ENCODE data around the gene C11orf52.

DNA sequence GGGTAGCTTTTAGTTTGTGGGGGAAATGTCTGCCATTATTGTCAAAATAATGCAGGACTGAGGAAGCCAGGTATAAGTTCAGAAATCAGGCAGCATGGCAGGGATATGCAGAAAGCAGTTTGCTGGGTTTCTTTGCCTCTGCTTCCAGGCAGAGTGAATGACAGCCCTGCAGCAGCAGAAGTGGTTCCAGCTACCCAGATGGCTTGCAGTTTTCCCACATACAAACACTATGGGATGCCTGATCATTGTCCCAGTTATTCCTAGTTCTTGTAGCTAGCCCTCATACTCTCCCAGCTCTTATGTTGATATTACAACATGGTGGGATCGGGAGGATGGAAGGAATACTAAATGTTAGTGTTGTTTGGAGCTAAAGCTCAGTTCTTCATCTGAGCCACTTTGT is 15.6 kb downstream of the C11orf52 start:
- TF ChIP-seq POLR2A (IDR thresholded peaks at IDR 0.05) = no peak
- TF ChIP-seq, protein P1, sequence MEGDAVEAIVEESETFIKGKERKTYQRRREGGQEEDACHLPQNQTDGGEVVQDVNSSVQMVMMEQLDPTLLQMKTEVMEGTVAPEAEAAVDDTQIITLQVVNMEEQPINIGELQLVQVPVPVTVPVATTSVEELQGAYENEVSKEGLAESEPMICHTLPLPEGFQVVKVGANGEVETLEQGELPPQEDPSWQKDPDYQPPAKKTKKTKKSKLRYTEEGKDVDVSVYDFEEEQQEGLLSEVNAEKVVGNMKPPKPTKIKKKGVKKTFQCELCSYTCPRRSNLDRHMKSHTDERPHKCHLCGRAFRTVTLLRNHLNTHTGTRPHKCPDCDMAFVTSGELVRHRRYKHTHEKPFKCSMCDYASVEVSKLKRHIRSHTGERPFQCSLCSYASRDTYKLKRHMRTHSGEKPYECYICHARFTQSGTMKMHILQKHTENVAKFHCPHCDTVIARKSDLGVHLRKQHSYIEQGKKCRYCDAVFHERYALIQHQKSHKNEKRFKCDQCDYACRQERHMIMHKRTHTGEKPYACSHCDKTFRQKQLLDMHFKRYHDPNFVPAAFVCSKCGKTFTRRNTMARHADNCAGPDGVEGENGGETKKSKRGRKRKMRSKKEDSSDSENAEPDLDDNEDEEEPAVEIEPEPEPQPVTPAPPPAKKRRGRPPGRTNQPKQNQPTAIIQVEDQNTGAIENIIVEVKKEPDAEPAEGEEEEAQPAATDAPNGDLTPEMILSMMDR (IDR thresholded peaks at IDR 0.05) = no peak

Data from suprapubic skin (tissue), 3 donors.